ENCODE measurements around the gene WRAP53. TPM values are rescaled to one million over a fixed set of nuclear protein-coding genes. Genes with fewer than 3 reads are reported as not detected.

WRAP53 gene
- total and polyA plus RNA-seq, 2 of the 13 experiments (the other 11 are each of a cell fraction or from before 2014, with no cell fraction given): 7.0 to 19.5 TPM

GRCh38 chr17:7739746-7740145, 51.5 kb downstream of the WRAP53 start:
- CTCF ChIA-PET (ENCODE audit: low intra/inter-chr PET ratio, low total read pairs): no interaction called here
- no peaks in the 10 kb centered on the region for H4K20me1 ChIP-seq (ENCODE audit: insufficient read depth, low read length)
- no peaks in the 10 kb centered on the region for H3K36me3 ChIP-seq (replicated peaks in 1 of 2; ENCODE audit: control insufficient read depth in 1 of 2, insufficient read depth in 2 of 2, low read length in 2 of 2)
- no peak overlapping the region for H3K9ac ChIP-seq (ENCODE audit: insufficient read depth, low read depth, low read length)
- no peak for FAIRE-seq
- POLR2A ChIA-PET: no interaction called here
- TF ChIP-seq ASH2L (IDR thresholded peaks at IDR 0.05; ENCODE audit: insufficient read length, low read depth, low read length) (no peak), MBNL3 (CRISPR knock-in tag; conservative IDR thresholded peaks at IDR 0.05) (no peak), ZNF780A (CRISPR knock-in tag; IDR thresholded peaks at IDR 0.05) (no peak), JUND (CRISPR knock-in tag; IDR thresholded peaks at IDR 0.05) (no peak), NFIC (IDR thresholded peaks at IDR 0.05; ENCODE audit: low read length) (no peak), ZNF615 (CRISPR knock-in tag; IDR thresholded peaks at IDR 0.05; ENCODE audit: borderline replicate concordance) (no peak), HDAC2 (CRISPR knock-in tag; IDR thresholded peaks at IDR 0.05) (no peak), ZNF34 (CRISPR knock-in tag; IDR thresholded peaks at IDR 0.05; ENCODE audit: borderline replicate concordance) (no peak)
- TF ChIP-seq, protein P1, sequence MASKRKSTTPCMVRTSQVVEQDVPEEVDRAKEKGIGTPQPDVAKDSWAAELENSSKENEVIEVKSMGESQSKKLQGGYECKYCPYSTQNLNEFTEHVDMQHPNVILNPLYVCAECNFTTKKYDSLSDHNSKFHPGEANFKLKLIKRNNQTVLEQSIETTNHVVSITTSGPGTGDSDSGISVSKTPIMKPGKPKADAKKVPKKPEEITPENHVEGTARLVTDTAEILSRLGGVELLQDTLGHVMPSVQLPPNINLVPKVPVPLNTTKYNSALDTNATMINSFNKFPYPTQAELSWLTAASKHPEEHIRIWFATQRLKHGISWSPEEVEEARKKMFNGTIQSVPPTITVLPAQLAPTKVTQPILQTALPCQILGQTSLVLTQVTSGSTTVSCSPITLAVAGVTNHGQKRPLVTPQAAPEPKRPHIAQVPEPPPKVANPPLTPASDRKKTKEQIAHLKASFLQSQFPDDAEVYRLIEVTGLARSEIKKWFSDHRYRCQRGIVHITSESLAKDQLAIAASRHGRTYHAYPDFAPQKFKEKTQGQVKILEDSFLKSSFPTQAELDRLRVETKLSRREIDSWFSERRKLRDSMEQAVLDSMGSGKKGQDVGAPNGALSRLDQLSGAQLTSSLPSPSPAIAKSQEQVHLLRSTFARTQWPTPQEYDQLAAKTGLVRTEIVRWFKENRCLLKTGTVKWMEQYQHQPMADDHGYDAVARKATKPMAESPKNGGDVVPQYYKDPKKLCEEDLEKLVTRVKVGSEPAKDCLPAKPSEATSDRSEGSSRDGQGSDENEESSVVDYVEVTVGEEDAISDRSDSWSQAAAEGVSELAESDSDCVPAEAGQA (IDR thresholded peaks at IDR 0.05; ENCODE audit: low read depth): no peak
- TF ChIP-seq, protein P1 (CRISPR knock-in tag; IDR thresholded peaks at IDR 0.05; ENCODE audit: borderline replicate concordance): no peak
- DNase-seq (ENCODE audit: low spot score): no peak
- H3K4me3 ChIP-seq (replicated peaks in 1 of 3; ENCODE audit: insufficient read depth in 1 of 3, low read depth in 2 of 3, low read length in 3 of 3): no peak overlapping the region
- H3K27ac ChIP-seq (ENCODE audit: extremely low read length, insufficient read depth, low read length): no peak overlapping the region
- intact Hi-C loops (cut with micrococcal nuclease; ENCODE audit: unreplicated experiment) (loop anchor here (5.0 kb wide), 2 partner anchors 83 to 253 kb away; no protein-coding TSS in a partner anchor), in situ Hi-C loops (cut with HindIII; ENCODE audit: extremely low pct_ligation_motif_present, low pct_unique_long_range_greater_than_20kb) (no loop called here)
- WGBS (ENCODE audit: low lambda C conversion rate): 44% methylated on average over 14 of the region's 14 CpGs
- peaks cover 6% of the 10 kb centered on the region; the same call in 1 of the 2 replicates for H3K4me1 ChIP-seq (ENCODE audit: insufficient read depth, low read length)
- H3K27me3 ChIP-seq (ENCODE audit: control insufficient read depth in 1 of 2, insufficient read depth in 2 of 2, low read length in 2 of 2): peaks cover 11 to 55% of the 10 kb centered on the region in 2 experiments
- no peaks in the 10 kb centered on the region for H3K79me2 ChIP-seq (ENCODE audit: insufficient read depth, low read length)
- no peaks in the 10 kb centered on the region for H3K9me3 ChIP-seq (ENCODE audit: low read length)
- BruUV-seq (replicated peaks): no TSS peak
- no peak overlapping the region for H2AFZ ChIP-seq (ENCODE audit: low read length)
- no peak overlapping the region for H3K4me2 ChIP-seq (ENCODE audit: low read depth, low read length)
- ATAC-seq: no peak
